ENCODE results near the gene ZNF611. TPM values are rescaled to one million over a fixed set of nuclear protein-coding genes. Genes with fewer than 3 reads are reported as not detected.
"Not testable (repeated sequence)": the region's sequence is repeated elsewhere in the genome, so short reads cannot be mapped to it uniquely, and the experiment has no call there.

Gene ZNF611
- total RNA-seq (ENCODE audit: low replicate concordance) = 24.7 and 27.3 TPM in 2 replicates
- long read RNA-seq, full-length matches to known transcripts = 11 of 22 reads
- long read RNA-seq, partial matches to known transcripts = 0 of 22 reads
- long read RNA-seq, other reads (novel, unspliced or antisense) = 11 of 22 reads

GRCh38 chr19:52734893-52735661 lies at the start of gene ZNF611:
TSS of gene ZNF611 (minus strand) at chr19:52735044. CDS start at chr19:52715894, 19,150 bp downstream.
- H3K4me3 Mint-ChIP-seq = peak within 1 kb of the TSS; percentile 94
- DNase-seq (ENCODE audit: extremely low spot score, unreplicated experiment) = peak; percentile 99
- H3K27ac Mint-ChIP-seq = peak within 1 kb of the TSS; percentile 98
- no peaks in the 10 kb centered on the region for H3K9me3 Mint-ChIP-seq
- no peaks in the 10 kb centered on the region for H3K27me3 Mint-ChIP-seq
- H3K4me1 Mint-ChIP-seq (ENCODE audit: unreplicated experiment) = peaks cover 19% of the 10 kb centered on the region
- peak; percentile 82 for TF ChIP-seq CTCF (conservative IDR thresholded peaks at IDR 0.05)
- H3K36me3 Mint-ChIP-seq = peaks cover 5% of the 10 kb centered on the region

- H3K9me3 Mint-ChIP-seq; H3K36me3 Mint-ChIP-seq; H3K27ac Mint-ChIP-seq; DNase-seq (ENCODE audit: extremely low spot score, unreplicated experiment); H3K27me3 Mint-ChIP-seq; H3K4me3 Mint-ChIP-seq: not testable (repeated sequence)
- H3K4me1 Mint-ChIP-seq (ENCODE audit: unreplicated experiment) = peaks cover 14% of the 10 kb centered on the region
Measured at GRCh38 chr19:52782864-52783263, 48.0 kb upstream of the ZNF611 start.

- DNase-seq (ENCODE audit: extremely low spot score, unreplicated experiment) = no peak
- H3K36me3 Mint-ChIP-seq = peaks cover 8% of the 10 kb centered on the region
Measured at GRCh38 chr19:52778811-52779210, 44.0 kb upstream of the ZNF611 start.

GRCh38 chr19:52756447-52756846 lies 21.6 kb upstream of the ZNF611 start:
- H3K27ac Mint-ChIP-seq; DNase-seq (ENCODE audit: extremely low spot score, unreplicated experiment); H3K4me1 Mint-ChIP-seq (ENCODE audit: unreplicated experiment); H3K27me3 Mint-ChIP-seq; H3K4me3 Mint-ChIP-seq; H3K9me3 Mint-ChIP-seq: not testable (repeated sequence)
- peaks cover 11% of the 10 kb centered on the region for H3K36me3 Mint-ChIP-seq

More at GRCh38 chr19:52778811-52779210, 44.0 kb upstream of the ZNF611 start:
- no peak for TF ChIP-seq CTCF (conservative IDR thresholded peaks at IDR 0.05)
- Mint-ChIP-seq H3K4me3 (no peak overlapping the region), H3K27me3 (no peaks in the 10 kb centered on the region), H3K9me3 (no peaks in the 10 kb centered on the region), H3K4me1 (ENCODE audit: unreplicated experiment) (no peaks in the 10 kb centered on the region), H3K27ac (no peak overlapping the region)

GRCh38 chr19:52749780-52750179 lies 14.9 kb upstream of the ZNF611 start:
- peaks cover 11% of the 10 kb centered on the region for H3K4me1 Mint-ChIP-seq (ENCODE audit: unreplicated experiment)
- H3K27ac Mint-ChIP-seq = peak overlapping the region; percentile 24
- no peak for DNase-seq (ENCODE audit: extremely low spot score, unreplicated experiment)
- peaks cover 5% of the 10 kb centered on the region for H3K27me3 Mint-ChIP-seq
- no peaks in the 10 kb centered on the region for H3K36me3 Mint-ChIP-seq
- H3K9me3 Mint-ChIP-seq = no peaks in the 10 kb centered on the region
- H3K4me3 Mint-ChIP-seq = no peak overlapping the region
- TF ChIP-seq CTCF (conservative IDR thresholded peaks at IDR 0.05) = no peak

GRCh38 chr19:52748336-52748950 lies 13.6 kb upstream of the ZNF611 start:
- no peaks in the 10 kb centered on the region for H3K36me3 Mint-ChIP-seq
- H3K27me3 Mint-ChIP-seq = peaks cover 5% of the 10 kb centered on the region
- TF ChIP-seq CTCF (conservative IDR thresholded peaks at IDR 0.05) = peak; percentile 75
- no peaks in the 10 kb centered on the region for H3K9me3 Mint-ChIP-seq
- peaks cover 11% of the 10 kb centered on the region for H3K4me1 Mint-ChIP-seq (ENCODE audit: unreplicated experiment)
- H3K27ac Mint-ChIP-seq = no peak overlapping the region
- no peak for DNase-seq (ENCODE audit: extremely low spot score, unreplicated experiment)
- no peak overlapping the region for H3K4me3 Mint-ChIP-seq

GRCh38 chr19:52745919-52746318 lies 11.1 kb upstream of the ZNF611 start:
- not testable (repeated sequence) for H3K9me3 Mint-ChIP-seq; DNase-seq (ENCODE audit: extremely low spot score, unreplicated experiment); H3K27ac Mint-ChIP-seq; H3K4me3 Mint-ChIP-seq; H3K27me3 Mint-ChIP-seq; H3K36me3 Mint-ChIP-seq
- H3K4me1 Mint-ChIP-seq (ENCODE audit: unreplicated experiment) = peaks cover 28% of the 10 kb centered on the region
